ENCODE measurements around the gene FKBP1A. TPM values are rescaled to one million over a fixed set of nuclear protein-coding genes. Genes with fewer than 3 reads are reported as not detected.

Gene FKBP1A
- total RNA-seq, 1 donor from 2014 or later, result 131 TPM

DNA sequence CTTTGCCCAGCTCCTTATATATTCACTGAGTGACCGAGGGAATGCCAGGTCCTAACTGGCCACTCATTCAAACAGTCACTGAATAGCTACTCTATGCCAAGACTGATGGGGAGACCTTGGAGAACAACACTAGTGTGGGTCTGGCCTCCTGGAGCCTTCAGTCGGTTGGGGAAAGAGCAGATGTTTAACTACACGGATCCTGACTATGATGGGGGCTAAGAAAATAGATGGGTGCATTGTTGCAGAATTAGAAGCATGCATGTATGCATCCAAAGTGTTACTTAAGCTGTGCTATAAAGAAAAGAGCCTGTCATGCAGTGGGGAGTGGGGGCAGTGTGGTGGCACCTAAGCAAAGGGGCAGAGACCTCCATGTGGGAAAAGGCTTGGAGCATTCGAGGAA is 6.5 kb downstream of the FKBP1A start:
- no peak for DNase-seq (ENCODE audit: low read depth)

DNA sequence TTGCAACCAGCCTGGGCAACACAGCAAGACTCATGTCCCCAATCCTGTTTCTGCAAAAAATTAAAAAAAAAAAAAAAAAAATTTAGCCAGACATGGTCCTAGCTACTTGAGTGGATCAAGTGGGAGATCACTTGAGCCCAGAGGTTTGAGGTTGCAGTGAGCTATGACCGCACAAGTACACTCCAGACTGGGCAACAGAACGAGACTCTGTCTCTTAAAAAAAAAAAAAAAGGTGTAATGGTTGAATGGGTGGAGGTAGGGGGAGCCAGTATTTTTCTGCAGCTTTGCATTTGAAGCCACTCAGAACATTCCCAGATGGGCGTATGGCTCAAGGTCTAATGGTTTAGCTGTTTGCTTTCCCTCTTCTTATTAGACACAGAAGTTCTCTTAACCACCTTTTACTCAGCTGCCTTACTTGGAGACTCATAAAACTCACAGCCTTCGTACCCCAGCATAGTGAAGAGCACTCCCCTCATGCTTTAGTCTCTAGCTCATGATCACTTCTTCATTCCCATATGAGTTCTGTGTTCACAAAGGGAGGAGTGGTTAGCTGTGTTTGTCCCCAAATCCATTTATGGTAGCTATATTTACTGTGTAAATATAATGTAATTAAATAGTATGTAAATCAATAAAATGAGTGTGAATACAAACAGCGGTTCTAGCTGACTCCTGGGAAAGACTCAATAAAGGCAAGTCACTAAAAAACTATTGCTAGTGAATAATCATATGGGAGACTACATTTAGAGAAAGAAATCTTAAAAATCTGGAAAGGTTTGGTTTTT is 9.0 kb downstream of the FKBP1A start:
- no peak for DNase-seq (ENCODE audit: low read depth)

DNA sequence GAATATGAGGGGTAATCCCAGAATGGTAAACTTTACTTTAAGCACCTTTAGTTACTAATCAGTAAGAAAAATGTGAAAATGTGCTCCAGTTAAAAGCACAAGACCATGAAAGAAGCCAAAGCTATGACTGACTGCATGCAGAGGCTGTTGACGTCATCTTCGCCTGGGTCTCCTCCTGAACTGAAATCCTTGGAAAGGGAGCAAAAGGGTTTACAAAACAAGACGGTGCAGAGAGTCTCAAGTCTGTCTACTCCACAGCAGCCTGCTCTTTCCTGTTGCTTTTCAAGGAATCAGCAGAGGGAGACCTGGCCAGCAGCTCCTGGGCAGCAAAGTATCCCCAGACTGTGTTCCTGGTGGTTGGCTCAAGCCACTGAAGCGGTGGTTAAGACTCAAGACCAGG is 10.2 kb downstream of the FKBP1A start:
- DNase-seq (ENCODE audit: low read depth), result no peak

DNA sequence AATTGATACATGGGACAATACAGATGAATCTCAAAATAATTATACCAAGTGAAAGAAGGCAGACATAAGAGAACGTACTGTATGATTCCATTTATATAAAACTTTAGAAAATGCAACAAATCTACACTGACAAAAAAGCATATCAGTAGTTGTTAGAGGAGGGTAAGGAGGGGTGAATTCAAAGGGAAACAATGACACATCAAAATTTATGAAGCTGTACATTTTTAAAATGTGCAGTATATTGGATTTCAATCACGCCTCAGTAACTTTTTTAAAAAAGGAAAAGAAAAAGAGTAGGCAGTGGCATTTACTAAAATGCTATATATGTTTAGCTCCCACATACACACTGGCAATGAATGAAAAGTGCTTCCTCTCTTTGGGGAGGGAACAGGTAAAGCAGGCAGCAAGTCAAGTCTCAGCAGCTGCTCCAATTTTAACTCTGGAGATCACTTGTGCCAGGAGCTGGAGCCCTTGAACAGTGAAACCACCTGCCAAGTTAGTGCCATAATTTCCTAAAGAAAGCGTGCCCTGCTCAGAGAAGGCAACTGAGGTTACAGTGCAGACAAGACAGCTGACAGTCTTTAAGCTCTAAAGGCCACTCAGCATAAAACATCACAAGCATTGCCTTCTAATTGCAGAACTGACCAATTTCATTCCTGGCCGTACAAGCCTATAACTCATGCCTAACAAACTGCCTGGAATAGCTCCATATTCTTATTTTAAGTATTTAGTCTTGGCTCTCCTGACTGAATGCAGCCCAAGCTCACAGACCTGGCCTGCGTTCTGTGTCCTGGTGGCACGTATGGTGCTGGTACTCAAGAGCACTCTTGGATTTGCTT is 10.9 kb downstream of the FKBP1A start:
- no peak for DNase-seq (ENCODE audit: low read depth)

DNA sequence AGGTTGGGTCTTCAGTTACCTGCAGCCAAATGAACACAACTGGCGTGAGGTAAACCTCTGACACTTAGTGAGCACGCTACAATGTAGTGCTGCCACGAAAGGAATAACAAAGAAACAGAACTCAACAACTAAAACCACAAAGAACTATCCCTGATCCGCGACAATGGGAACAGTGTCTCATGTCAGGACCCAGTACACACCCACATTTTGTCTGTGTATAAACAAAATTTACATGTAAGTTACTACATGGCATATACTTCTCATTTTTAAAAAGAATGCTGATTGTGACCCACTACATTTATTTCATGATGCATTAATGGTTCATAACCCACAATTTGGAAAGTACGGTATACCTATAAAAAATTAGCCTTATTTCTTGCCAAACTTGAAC is 14.1 kb downstream of the FKBP1A start:
- DNase-seq (ENCODE audit: low read depth), result no peak

DNA sequence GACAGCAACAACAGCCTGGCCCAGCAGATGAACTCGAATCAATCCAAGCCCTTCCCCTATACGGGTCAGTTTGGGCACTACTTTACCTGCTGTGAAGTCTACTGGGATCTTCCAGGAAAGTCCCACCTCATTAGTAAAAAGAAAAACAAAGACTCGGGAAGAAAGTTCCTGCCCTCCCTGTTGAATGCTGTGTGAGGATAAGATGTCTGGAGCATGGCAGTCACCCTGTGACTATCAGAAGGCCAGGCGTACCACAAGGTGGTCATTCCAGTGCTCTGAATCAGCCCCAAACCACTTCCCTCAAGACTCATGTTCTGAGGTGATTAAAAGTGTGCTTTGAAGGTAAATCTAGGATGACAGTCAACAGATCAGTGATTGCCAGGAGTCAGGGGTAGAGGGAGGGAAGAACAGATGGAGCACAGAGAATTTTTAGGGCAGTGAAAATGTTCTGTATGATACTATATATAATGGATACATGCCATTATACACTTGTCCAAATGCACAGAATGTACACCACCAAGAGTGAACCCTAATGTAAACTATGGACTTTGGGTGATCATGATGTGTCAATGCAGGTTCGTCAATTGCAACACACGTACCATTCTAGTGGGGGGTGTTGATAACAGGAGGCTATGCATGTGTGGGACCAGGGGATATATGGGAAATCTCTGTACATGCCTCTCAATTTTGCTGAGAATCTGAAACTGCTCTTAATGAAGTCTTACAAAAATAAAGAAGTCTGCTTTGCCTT is 14.7 kb downstream of the FKBP1A start:
- peak; percentile 87 for DNase-seq (ENCODE audit: low read depth)

DNA sequence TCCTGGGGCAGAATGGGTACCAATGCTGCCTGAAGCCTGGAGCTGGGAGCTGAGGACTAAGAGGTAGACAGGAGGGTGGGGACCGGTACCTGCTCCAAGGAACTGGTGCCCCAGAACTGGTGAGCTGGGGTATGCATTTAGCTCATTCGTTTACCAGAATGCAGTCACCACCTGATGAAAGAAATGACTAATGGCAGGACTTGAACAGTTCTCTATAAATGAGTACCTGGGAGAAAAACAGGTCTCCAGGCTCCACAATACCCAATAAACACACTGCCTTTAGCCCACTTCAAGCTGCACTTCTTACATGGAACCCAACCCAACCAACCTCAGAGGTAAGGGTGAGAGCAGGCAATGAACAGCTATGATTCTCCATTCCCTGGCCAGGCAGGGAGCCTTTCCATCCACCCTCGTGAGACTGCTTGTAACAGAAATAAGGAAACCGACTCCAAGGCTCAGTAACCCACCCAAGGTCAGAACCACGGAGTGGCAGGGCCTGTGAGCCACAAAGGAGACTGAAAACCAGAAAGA is 15.4 kb downstream of the FKBP1A start:
- DNase-seq (ENCODE audit: low read depth), result peak; percentile 62

DNA sequence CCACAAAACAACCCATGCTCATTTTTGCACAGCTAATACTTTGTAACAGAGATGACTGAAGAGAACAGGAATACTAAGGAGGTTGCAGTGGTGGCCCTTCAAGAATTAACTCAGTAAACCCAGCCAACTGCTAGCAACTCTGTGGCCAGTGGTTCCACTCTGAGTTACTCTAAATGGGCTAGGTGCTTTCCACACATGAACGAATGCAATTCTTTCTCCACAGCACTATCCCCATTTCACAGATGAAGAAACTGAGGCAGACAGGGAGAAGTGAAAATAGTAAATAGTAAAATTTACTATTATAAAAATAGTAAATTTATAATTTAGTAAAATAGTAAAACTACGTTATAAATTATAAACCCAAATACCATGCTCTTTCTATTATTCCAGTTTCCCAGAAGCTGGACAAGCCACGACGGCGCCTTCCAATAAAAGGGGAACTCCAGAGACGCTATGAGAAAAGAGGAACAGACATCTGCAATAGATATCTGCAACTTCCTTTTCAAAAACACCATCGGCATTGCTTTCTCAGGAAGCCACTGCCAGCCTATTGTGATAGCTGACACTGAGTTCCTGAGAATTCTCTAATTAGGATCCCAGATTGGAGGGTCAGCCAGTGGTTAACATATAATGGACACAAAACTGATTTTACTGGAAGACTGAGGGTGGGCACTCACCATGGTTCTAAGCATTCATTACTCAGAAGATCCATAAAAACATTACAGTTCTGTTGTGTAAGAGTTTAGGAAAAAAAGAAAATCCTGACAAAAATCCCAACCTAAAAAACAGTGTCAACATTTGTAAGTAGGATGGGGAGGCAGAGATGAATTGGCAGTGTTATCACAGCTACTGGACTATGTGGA is 16.2 kb downstream of the FKBP1A start:
- DNase-seq (ENCODE audit: low read depth), result no peak

DNA sequence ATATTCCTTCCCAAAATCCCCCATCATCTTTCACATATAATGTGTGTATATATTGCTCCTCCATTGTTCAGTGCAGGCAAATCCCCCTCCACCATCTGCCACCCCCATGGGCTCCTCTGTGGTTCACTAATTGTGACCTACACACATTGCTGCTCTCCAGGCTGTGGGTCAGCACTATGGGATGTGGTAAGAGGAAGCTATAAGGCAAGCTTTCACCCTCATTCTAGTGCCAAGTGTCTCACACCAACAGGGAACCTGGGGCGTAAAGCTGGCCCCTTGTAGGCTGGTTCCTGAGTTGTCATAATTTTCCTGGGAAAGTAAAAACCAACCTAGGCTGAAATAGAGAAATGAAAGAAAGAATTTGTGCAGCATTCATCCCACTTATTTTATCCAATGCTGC is 16.8 kb downstream of the FKBP1A start:
- no peak for DNase-seq (ENCODE audit: low read depth)

DNA sequence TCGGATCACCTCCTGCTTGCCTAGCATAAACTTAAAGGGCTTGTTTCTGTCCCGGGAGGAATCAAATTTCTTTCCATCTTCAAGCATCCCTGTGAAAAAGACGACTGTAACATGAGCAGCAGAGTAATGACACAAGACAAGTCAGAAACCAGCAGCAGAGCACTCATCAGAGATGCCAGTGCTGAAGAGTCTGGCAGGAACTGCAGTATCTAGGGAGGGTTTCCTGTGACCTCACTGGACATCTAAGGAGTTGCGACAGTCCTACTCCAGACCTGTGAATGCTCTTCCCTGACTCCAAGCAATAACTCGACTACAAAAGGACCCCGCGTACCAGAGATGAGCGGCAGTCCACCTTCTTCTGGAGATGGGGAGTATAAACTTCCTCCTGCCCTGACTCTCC is 17.3 kb downstream of the FKBP1A start:
- peak; percentile 43 for DNase-seq (ENCODE audit: low read depth)

DNA sequence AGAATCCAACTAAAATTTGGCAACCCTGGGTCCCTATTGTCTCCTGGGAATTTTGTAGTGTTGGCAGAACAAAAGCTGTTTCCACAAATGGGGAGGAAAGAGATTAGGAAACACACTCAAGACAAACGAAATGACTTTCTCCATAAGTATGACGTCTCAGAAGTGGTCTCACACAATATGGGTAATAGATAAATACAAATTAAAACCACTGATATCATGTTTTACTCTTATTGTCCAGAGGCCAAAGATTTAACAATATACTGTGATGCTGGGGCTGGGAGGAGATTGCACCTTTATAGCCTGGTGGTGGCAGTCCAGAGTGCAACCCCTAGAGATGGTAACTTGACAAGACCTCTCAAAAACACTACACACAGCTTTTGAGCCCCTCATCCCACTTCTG is 18.6 kb downstream of the FKBP1A start:
- no peak for DNase-seq (ENCODE audit: low read depth)

DNA sequence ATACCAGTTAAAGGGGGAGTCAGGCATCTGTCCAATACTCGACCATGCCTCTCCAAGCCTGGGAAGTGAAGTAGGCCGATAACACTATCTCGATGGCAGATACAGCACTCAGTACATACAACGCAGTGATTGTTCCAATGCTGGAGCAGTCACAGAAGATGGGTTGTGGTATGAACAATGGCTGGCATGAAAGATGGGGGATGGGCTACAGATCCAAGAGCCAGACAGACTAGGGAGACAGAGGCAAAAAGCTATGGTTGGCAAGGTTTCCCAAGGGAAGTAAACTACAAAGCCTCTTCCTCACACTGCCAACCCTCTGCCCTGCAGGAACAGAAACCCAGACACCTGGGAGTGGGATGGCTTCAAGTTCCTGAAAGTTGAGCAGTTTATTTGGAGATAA is 19.2 kb downstream of the FKBP1A start:
- no peak for DNase-seq (ENCODE audit: low read depth)

DNA sequence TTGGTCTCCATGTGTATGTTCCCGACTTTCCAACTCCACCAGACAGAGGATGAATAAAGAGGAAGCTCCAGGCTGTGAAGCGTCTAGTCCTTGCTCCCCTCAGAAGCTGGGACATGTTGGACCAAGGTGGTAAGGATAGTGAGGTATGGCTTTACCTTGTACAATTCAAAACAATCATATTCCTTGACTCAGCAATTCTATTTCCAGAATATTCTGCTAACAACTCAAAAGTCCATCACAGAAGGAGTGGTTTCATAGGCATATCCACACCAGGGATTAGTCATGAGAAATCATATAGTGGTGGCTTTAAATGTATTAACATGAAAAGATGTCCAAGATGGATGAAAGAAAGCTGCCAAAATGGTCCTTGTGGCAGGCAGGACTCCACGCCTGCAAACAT is 19.8 kb downstream of the FKBP1A start:
- no peak for DNase-seq (ENCODE audit: low read depth)

DNA sequence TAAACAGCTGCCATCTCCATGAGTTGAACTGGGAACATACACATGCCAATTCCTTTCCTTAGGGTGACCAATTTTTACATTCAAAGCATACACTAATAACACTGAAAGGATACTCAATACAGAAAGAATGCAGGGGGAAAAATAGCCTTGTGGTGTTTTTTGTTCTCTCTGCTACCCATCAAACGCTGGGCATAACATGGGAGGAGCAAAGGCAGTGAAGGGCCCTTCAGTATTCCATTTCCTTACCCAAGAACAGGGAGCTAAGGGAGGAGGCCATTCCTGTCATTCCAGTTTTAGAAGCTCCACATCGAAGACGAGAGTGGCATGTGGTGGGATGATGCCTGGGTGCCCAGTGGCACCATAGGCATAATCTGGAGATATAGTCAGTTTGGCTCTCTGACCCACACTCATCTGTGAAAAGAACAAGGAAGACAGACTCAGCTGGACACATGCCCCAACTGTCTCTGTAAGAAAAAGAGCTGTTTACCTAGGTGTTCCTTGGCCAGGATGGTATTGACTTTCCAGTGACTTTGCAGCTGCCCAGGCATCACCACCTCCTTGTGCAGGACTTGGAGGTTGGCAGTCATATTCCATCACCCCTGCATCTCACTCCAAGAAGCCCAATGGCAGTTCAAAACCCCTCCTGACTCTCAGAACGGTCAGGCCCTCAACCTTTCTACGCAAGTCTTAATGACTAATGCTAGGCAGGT is 20.9 kb downstream of the FKBP1A start:
- DNase-seq (ENCODE audit: low read depth), result no peak

DNA sequence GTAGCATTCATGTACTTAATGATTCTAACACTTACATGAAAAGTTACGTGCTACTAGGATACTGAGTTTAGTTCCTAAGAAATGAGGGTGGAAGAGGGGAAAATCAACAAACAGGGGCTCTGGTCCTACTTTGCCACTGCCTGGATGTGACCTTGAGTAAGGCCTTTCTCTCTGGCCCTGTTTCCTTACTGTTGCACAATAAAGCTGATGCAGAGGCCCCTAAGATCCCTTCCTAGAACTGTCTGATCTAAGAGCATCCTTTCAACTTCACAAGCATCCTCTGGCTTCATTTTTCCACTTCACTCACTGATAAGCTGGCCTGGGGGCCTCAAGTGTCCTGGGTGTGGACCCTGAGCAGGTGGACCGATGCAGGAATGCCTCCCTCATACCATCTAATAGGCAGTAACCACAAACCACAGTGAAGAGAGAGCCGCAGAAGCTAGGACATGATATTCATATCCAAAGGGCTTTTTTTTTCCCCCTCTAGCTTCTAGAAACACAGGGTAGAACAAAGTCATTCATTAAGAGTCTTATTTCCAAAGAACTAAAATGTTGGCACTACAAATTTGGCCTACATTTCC is 21.6 kb downstream of the FKBP1A start:
- no peak for DNase-seq (ENCODE audit: low read depth)

DNA sequence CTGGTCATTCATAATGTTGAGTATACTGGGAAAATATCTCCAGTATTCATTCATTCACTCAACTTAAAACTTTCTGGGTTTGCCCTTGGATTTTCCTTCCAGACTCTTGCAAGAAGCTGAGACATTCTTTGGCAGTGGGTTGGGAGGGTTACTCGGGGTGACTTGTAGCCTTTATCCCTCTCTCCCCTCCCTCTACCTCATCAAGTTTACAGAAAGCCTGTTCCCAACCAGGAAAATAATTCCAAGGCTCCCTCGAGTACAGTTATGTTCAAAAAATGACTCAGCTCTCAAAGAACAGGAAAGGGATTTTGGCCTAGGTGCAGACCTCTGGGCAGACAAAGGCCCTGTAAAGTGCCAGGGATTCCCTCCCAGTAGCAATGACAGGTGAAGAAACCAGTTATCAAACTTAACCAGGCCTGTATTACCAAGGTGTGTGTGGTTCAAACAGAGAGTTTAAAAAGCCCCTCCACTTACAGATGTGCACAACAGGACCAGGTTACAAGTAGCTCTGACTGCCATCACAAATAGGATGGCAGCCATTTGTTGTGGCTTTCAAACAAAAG is 22.2 kb downstream of the FKBP1A start:
- DNase-seq (ENCODE audit: low read depth), result no peak

DNA sequence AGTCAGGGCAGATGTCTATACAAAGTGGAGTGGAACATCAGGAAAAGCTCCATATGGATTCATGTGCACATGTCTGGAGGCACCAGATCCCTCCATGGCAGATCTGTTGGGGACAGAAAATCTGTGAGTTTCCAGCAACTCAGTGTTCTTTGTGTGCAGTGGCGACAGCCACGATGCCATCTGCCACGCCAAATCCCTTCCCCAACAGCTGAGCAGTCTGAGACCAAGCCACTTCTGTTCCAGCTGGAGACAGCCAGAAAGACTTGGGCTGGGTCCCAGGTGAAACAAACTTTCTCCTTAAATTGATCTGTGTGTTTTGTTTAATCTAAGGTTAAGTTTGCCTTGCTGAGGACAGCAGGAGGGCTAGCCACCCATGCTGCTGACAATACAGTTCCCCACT is 22.9 kb downstream of the FKBP1A start:
- no peak for DNase-seq (ENCODE audit: low read depth)

DNA sequence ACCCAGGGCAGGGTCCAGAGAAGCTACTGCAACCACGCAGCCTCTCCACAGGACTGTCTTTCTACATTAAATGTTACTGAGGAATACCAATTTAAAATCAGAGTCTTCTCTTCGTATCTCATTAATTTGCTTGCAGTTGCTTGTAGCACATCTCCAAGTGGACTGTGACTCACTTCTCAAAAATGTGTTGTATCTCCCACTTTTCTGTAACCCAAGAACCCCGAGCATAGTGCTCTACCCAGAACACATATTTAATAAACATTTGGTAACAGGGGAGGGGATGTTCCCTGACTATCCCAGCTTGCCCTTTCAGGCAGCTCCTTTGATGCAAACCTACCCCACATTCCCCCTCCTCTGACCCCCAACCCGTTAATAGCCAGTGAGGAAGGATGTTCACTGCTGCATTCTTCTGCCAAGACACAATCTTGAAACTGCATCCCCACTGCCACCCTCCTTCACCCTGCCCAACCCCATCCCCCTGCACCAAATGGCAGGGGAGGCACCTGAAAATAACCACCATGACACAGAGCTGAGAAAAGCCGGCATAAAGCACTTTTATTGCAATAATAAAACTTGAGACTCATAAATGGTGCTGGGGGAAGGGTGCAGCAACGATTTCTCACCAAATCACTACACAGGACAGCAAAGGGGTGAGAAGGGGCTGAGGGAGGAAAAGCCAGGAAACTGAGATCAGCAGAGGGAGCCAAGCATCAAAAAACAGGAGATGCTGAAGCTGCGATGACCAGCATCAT is 24.2 kb downstream of the FKBP1A start:
- DNase-seq (ENCODE audit: low read depth), result peak; percentile 31

DNA sequence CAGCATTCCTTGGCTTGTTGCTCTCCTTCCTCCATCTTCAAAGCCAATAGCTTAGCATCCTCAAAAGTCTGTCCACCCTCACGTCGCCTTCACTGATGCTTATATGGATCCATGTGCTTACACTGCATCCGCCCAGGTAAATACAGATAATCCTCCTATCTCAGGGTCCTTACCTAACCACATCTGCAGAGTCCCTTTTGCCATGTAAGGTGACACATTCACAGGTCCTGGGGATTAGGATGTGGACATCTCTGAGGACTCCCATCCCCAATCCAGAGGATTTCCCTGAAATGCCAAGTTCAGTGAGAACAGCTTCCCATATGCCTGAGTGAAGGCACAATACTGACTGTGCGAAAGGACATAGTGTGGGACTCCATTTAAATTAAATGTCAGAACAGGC is 25.4 kb downstream of the FKBP1A start:
- no peak for DNase-seq (ENCODE audit: low read depth)
